ENCODE measurements around the gene TMPRSS9. TPM values are rescaled to one million over a fixed set of nuclear protein-coding genes. Genes with fewer than 3 reads are reported as not detected.

The TMPRSS9 gene
- total RNA-seq, 1 experiment from 2014 or later, result 0.23 TPM

GRCh38 chr19:2382530-2383222 is 22.6 kb downstream of the TMPRSS9 start:
- BruUV-seq (replicated peaks), result no TSS peak
- no peak for ATAC-seq
- H3K9me3 ChIP-seq (ENCODE audit: control insufficient read depth, insufficient read depth, low read depth, low read length), result no peaks in the 10 kb centered on the region
- no peaks in the 10 kb centered on the region for H3K27me3 ChIP-seq (ENCODE audit: control insufficient read depth, insufficient read depth, low read length)
- H3K36me3 ChIP-seq (ENCODE audit: control insufficient read depth, insufficient read depth, low read length), result no peaks in the 10 kb centered on the region
- no peak overlapping the region for H3K27ac ChIP-seq (ENCODE audit: low read length)
- intact Hi-C loops (cut with micrococcal nuclease; ENCODE audit: unreplicated experiment) (no loop called here), in situ Hi-C loops (cut with HindIII; ENCODE audit: low pct_unique_long_range_greater_than_20kb, low sequenced_read_pairs) (no loop called here)
- TF ChIP-seq POLR2AphosphoS5 (IDR thresholded peaks at IDR 0.05; ENCODE audit: low read depth, low read length) (no peak), SIN3A (IDR thresholded peaks at IDR 0.05; ENCODE audit: borderline replicate concordance, insufficient read depth, low read depth, low read length) (no peak), TCF7L2 (IDR thresholded peaks at IDR 0.05; ENCODE audit: low read depth, low read length) (no peak), REST (IDR thresholded peaks at IDR 0.05; ENCODE audit: insufficient read depth in 1 of 2, low read depth in 2 of 2, low read length in 1 of 2) (no peak), CTCF (IDR thresholded peaks at IDR 0.05) (no peak)
- no peak for DNase-seq (ENCODE audit: low read depth, low spot score)
- ChIA-PET CTCF (no interaction called here), POLR2A (no interaction called here)
- H3K4me1 ChIP-seq (ENCODE audit: control insufficient read depth, insufficient read depth, low read length), result peaks cover 7% of the 10 kb centered on the region; the same call in 1 of the 2 replicates
- no peak overlapping the region for H3K4me3 ChIP-seq (ENCODE audit: low read depth in 2 of 2, low read length in 2 of 2)

GRCh38 chr19:2385053-2385721 is 25.1 kb downstream of the TMPRSS9 start:
- Histone ChIP-seq H3K9me3 (ENCODE audit: control insufficient read depth, insufficient read depth, low read depth, low read length) (no peaks in the 10 kb centered on the region), H3K36me3 (ENCODE audit: control insufficient read depth, insufficient read depth, low read length) (no peaks in the 10 kb centered on the region), H3K4me3 (ENCODE audit: low read depth in 2 of 2, low read length in 2 of 2) (peak overlapping the region; percentile 26 to 49), H3K27me3 (ENCODE audit: control insufficient read depth, insufficient read depth, low read length) (no peaks in the 10 kb centered on the region), H3K27ac (ENCODE audit: low read length) (peak overlapping the region; percentile 69; the same call in 1 of the 2 replicates), H3K4me1 (ENCODE audit: control insufficient read depth, insufficient read depth, low read length) (peaks cover 7% of the 10 kb centered on the region; the same call in 1 of the 2 replicates)
- intact Hi-C loops (cut with micrococcal nuclease; ENCODE audit: unreplicated experiment), result no loop called here
- in situ Hi-C loops (cut with HindIII; ENCODE audit: low pct_unique_long_range_greater_than_20kb, low sequenced_read_pairs), result no loop called here
- BruUV-seq (replicated peaks), result no TSS peak
- DNase-seq (ENCODE audit: low read depth, low spot score) (peak; percentile 18), ATAC-seq (peak; percentile 83)
- ChIA-PET POLR2A (interaction anchor here (0.5 to 0.6 kb wide), 2 partner anchors 16 to 26 kb away, joined by 5 to 6 read pairs; no protein-coding TSS in a partner anchor), CTCF (interaction anchor here (0.6 to 0.7 kb wide), 4 partner anchors 229 to 1192 kb away, joined by 4 to 7 read pairs (median 5); no protein-coding TSS in a partner anchor)
- no peak for TF ChIP-seq SIN3A (IDR thresholded peaks at IDR 0.05; ENCODE audit: borderline replicate concordance, insufficient read depth, low read depth, low read length)
- TF ChIP-seq REST (IDR thresholded peaks at IDR 0.05; ENCODE audit: insufficient read depth in 1 of 2, low read depth in 2 of 2, low read length in 1 of 2), result no peak
- TF ChIP-seq TCF7L2 (IDR thresholded peaks at IDR 0.05; ENCODE audit: low read depth, low read length), result no peak
- no peak for TF ChIP-seq POLR2AphosphoS5 (IDR thresholded peaks at IDR 0.05; ENCODE audit: low read depth, low read length)
- TF ChIP-seq CTCF (IDR thresholded peaks at IDR 0.05), result no peak
